GM19372 (cell line): Measurements from ENCODE around the gene MAL.
"Not testable (repeated sequence)": the region's sequence is repeated elsewhere in the genome, so short reads cannot be mapped to it uniquely, and the experiment has no call there.

Experiments
- ATAC-seq: cut with Tn5 transposase; IDR thresholded peaks from one replicate; pipeline ENCODE4 v1.9.1; 2021; ENCODE audit warnings: mild to moderate bottlenecking, low read depth, moderate library complexity; ENCODE audit not compliant: unreplicated experiment

Gene MAL

GRCh38 chr2:95031076-95031725 is 5.7 kb downstream of the MAL start:
- no peak for ATAC-seq

- no peak for ATAC-seq
Measured at GRCh38 chr2:95031726-95032116, 6.2 kb downstream of the MAL start.

DNA sequence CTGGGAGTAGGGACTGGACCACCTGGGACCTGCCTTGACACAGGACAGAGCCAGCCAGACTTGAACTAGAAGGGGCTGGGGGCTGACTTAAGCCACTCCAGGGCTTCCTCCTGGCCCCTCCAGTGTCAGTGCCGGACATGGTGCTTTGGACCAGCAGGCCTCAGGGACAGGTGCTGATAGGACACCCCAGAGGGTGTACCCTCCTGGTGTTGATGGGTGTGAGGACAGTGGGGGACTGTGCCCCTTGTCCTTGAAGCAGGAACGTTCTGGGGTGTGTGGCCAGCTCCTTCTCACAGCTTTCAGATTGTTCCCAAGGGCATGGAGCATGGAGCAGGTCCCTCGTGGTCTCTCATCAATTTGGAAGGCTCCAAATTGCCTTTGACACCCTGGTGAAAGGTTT is 6.8 kb downstream of the MAL start:
- ATAC-seq: no peak

DNA sequence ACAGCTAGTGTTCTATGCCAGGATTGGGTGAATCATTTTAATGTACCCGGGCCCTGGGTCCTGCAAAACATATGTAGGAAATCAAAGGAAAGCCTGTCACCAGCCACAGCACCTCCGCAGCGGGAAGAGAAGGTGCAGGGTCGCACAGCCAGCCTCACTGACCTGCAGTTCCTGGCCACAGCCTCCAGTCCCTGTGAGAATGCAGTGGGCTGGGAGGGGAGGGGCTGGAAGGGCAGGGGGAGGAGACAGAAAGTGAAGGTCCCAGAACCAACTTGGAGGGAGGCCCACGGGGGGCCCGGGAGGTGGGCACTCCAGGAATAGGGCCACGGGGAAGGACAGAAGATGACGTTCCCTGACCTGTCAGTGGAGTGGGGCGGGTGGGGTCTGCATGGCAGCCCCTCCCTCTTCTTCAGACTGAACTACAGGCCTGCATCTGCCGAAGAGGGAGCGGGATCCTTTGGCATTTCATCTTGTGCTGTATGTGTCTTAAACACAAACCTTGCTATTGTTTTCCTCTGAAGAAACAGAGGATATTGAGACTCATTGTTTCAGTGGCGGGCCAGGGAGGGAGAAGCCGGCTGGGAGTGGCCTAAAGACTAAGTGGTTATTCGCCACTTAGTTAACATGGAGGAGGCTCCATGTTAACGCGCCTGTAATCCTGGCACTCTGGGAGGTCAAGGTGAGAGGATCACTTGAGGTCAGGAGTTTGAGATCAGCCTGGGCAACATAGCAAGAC is 7.5 kb downstream of the MAL start:
- ATAC-seq: no peak

GRCh38 chr2:95034221-95034620 is 8.7 kb downstream of the MAL start:
- ATAC-seq: no peak

GRCh38 chr2:95034818-95035217 is 9.3 kb downstream of the MAL start:
- ATAC-seq: no peak

GRCh38 chr2:95036596-95037383 is 11.3 kb downstream of the MAL start:
- ATAC-seq: no peak

DNA sequence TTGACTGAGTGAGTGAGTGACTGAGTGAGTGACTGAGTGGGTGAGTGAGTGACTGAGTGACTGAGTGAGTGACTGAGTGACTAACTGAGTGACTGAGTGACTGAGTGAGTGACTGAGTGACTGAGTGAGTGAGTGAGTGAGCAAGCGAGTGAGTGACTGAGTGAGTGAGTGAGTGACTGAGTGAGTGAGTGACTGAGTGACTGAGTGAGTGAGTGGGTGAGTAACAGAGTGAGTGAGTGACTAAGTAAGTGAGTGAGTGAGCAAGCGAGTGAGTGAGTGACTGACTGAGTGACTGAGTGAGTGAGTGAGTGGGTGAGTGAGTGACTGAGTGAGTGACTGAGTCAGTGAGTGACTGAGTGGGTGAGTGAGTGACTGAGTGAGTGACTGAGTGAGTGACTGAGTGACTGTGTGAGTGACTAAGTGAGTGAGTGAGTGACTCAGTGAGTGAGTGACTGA is 11.9 kb downstream of the MAL start:
- ATAC-seq: no peak

DNA sequence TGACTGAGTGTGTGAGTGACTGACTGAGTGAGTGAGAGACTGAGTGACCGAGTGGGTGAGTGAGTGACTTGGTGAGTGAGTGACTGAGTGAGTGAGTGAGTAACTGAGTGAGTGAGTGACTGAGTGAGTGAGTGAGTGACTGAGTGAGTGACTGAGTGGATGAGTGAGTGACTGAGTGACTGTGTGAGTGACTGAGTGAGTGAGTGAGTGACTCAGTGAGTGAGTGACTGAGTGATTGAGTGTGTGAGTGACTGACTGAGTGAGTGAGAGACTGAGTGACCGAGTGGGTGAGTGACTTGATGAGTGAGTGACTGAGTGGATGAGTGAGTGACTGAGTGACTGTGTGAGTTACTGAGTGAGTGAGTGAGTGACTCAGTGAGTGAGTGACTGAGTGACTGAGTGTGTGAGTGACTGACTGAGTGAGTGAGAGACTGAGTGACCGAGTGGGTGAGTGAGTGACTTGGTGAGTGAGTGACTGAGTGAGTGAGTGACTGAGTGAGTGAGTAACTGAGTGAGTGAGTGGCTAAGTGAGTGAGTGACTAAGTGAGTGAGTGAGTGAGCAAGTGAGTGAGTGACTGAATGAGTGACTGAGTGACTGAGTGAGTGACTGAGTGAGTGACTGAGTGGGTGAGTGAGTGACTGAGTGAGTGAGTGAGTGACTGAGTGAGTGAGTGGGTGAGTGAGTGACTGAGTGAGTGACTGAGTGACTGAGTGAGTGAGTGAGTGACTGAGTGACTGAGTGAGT is 12.5 kb downstream of the MAL start:
- not testable (repeated sequence) for ATAC-seq

GRCh38 chr2:95038635-95039298 is 13.3 kb downstream of the MAL start:
- no peak for ATAC-seq

GRCh38 chr2:95039363-95039762 is 13.9 kb downstream of the MAL start:
- no peak for ATAC-seq

DNA sequence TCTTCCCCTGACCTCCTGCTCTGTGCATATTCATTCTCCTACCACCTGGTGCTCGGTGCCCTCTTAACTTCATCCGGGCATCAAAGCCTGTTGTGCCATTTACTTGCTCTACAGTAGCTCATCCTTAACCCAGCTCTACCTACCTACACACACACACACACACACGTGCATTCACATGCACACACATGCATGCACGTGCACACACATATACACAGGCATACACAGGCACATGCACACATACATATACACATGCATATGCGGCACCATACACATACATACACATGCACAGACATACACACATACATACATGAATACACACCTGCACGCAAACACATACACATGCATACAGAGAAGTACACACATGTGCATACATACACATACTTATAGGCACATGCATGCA is 14.5 kb downstream of the MAL start:
- ATAC-seq: no peak

- no peak for ATAC-seq
Measured at GRCh38 chr2:95040426-95040825, 14.9 kb downstream of the MAL start.

- ATAC-seq: no peak
Measured at GRCh38 chr2:95041060-95041823, 15.7 kb downstream of the MAL start.

- ATAC-seq: no peak
Measured at GRCh38 chr2:95041824-95042442, 16.4 kb downstream of the MAL start.

DNA sequence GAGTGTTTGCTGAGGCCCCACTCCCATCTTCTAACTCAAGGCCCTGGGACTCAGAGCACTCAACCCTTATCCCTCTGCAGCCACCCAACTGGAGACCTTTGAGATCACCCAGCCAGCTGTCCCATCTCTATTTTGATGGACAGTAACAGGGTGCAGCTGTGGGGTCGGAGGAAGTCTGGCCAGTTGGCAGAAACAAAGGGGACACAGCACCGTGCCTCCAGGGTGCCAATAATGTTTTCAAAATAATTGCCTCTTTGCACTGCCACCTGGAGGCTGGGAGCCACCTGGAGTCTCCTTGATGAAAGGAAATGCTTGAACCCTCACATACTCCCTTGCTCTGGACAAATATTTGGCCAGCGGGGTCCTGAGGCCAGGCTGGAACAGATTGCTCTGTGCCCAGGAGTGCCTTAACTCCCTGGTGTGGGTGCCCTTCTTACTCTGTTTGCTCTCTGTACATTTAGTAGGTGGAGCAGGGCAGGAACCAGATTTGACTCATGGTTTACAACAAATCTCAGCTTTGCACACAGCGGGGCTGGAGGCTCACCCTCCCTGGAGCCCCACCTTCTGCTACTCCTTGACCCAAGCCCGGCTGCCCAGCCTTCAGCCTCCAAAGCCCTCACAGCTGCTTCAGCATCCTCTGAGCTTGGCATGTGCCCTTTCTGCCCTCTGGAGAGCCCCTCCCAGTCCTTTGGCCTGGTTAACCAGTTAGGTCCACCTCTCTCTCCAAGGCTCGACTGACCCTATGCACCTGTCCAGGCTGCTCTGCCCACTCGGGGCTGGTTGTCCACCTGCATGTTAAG is 17.2 kb downstream of the MAL start:
- no peak for ATAC-seq

GRCh38 chr2:95043300-95044093 is 18.0 kb downstream of the MAL start:
- ATAC-seq: no peak
